ENCODE data around the gene ZSWIM8. TPM values are rescaled to one million over a fixed set of nuclear protein-coding genes. Genes with fewer than 3 reads are reported as not detected.

ZSWIM8 gene
- total and polyA plus RNA-seq, 2 of the 8 experiments (the other 6 are each of a cell fraction or from before 2014, with no cell fraction given), result 44.7 to 99.7 TPM

- H3K9me3 ChIP-seq (ENCODE audit: insufficient read depth in 2 of 2, low read depth in 1 of 2, low read length in 1 of 2), result no peaks in the 10 kb centered on the region
- no peak overlapping the region for H4K91ac ChIP-seq (replicated peaks; ENCODE audit: insufficient read length, low read length)
- no peak overlapping the region for H3K14ac ChIP-seq (ENCODE audit: insufficient read length)
- no peak for DNase-seq (ENCODE audit: low read depth in 1 of 2, low spot score in 2 of 2)
- H2AFZ ChIP-seq (ENCODE audit: low read length), result no peak overlapping the region
- H3K4me3 ChIP-seq (ENCODE audit: extremely low read depth in 1 of 4, insufficient read depth in 2 of 4, low read depth in 3 of 4, low read length in 4 of 4), result no peak overlapping the region
- H2AK5ac ChIP-seq (ENCODE audit: low read depth, low read length), result no peak overlapping the region
- no peaks in the 10 kb centered on the region for H3K27me3 ChIP-seq (replicated peaks in 1 of 4; ENCODE audit: control insufficient read depth in 3 of 4, extremely low read depth in 1 of 4, insufficient read depth in 3 of 4, low read length in 3 of 4)
- H3K79me1 ChIP-seq (ENCODE audit: low read depth, low read length), result no peaks in the 10 kb centered on the region
- no peak overlapping the region for H3K4me2 ChIP-seq (ENCODE audit: insufficient read depth in 1 of 2, low read depth in 2 of 2, low read length in 2 of 2)
- POLR2A ChIA-PET (ENCODE audit: partially characterized antibody), result interaction anchor here (0.6 to 1.3 kb wide), 6 partner anchors 15 to 252 kb away, joined by 3 to 6 read pairs (median 4); a partner anchor contains a TSS
- H4K20me1 ChIP-seq (replicated peaks in 1 of 2; ENCODE audit: control insufficient read depth in 1 of 2, insufficient read depth in 2 of 2, low read length in 2 of 2), result peaks cover 2 to 6% of the 10 kb centered on the region in 2 experiments
- no peak overlapping the region for H3K27ac ChIP-seq (ENCODE audit: low read depth, low read length)
- no peak overlapping the region for H2BK5ac ChIP-seq (ENCODE audit: low read depth, low read length)
- no peak overlapping the region; the same call in 1 of the 2 replicates for H4K8ac ChIP-seq (ENCODE audit: extremely low read depth, insufficient read depth, low read length)
- H3K18ac ChIP-seq (ENCODE audit: extremely low read depth, low read length), result no peak overlapping the region
- H3K9ac ChIP-seq (replicated peaks in 1 of 4; ENCODE audit: extremely low read depth in 1 of 4, low read depth in 3 of 4, low read length in 3 of 4), result no peak overlapping the region
- no peak for TF ChIP-seq YY1 (IDR thresholded peaks at IDR 0.05; ENCODE audit: low read depth, low read length)
- TF ChIP-seq RFX5 (IDR thresholded peaks at IDR 0.05; ENCODE audit: borderline replicate concordance, low read depth, low read length), result no peak
- no peak for TF ChIP-seq SAP30 (IDR thresholded peaks at IDR 0.05; ENCODE audit: insufficient read depth, insufficient replicate concordance, low read length)
- TF ChIP-seq SP4 (IDR thresholded peaks at IDR 0.05; ENCODE audit: low read length), result no peak
- no peak for TF ChIP-seq SIN3A (conservative IDR thresholded peaks at IDR 0.05 in 1 of 2, IDR thresholded peaks at IDR 0.05 in 1 of 2; ENCODE audit: low read depth in 1 of 2, low read length in 2 of 2)
- TF ChIP-seq JUN (IDR thresholded peaks at IDR 0.05; ENCODE audit: low read depth, low read length), result no peak
- TF ChIP-seq MAX (IDR thresholded peaks at IDR 0.05), result no peak
- no peak for TF ChIP-seq CBX8 (IDR thresholded peaks at IDR 0.05; ENCODE audit: borderline replicate concordance, low read depth, low read length)
- TF ChIP-seq TEAD4 (IDR thresholded peaks at IDR 0.05; ENCODE audit: low read depth, low read length), result no peak
- no peak for TF ChIP-seq NRF1 (IDR thresholded peaks at IDR 0.05; ENCODE audit: low read depth, low read length)
- 96% methylated on average over 8 of the region's 8 CpGs; no CpG with 5 or more reads in 1 of the 2 experiments for WGBS, 2 experiments (ENCODE audit: extremely low coverage in 1 of 2, insufficient coverage in 1 of 2, insufficient read length in 1 of 2, insufficient replicate concordance in 2 of 2, low coverage in 1 of 2, low lambda C conversion rate in 2 of 2, missing lambda C conversion rate in 1 of 2)
- no peak overlapping the region for H3K56ac ChIP-seq (replicated peaks; ENCODE audit: insufficient read length, low read depth, low read length)
- H4K5ac ChIP-seq (ENCODE audit: insufficient read length, low read depth, low read length), result no peak overlapping the region
- H3K79me2 ChIP-seq (ENCODE audit: control insufficient read depth in 1 of 2, insufficient read depth in 2 of 2, low read length in 2 of 2), result no peaks in the 10 kb centered on the region
- H3K4ac ChIP-seq (replicated peaks; ENCODE audit: insufficient read length, low read depth, low read length), result no peak overlapping the region
- no peak overlapping the region for H3K23ac ChIP-seq (ENCODE audit: insufficient read length)
- CTCF ChIA-PET (ENCODE audit: partially characterized antibody), result interaction anchor here (0.5 to 20.8 kb wide), 21 partner anchors 9 to 1310 kb away, joined by 3 to 279 read pairs (median 5); partner anchors contain the start of gene CAMK2G
- no peaks in the 10 kb centered on the region for H3K23me2 ChIP-seq (ENCODE audit: low read depth, low read length)
- peaks cover 22 to 30% (median 24%) of the 10 kb centered on the region in 4 experiments for H3K36me3 ChIP-seq (ENCODE audit: control insufficient read depth in 2 of 4, insufficient read depth in 4 of 4, low read length in 3 of 4)
- FAIRE-seq, result no peak
- no peak overlapping the region for H2BK15ac ChIP-seq (ENCODE audit: low read length)
- no peak overlapping the region for H2BK12ac ChIP-seq (ENCODE audit: low read depth, low read length)
- H2BK120ac ChIP-seq (replicated peaks; ENCODE audit: low read depth, low read length), result no peak overlapping the region
- H2BK20ac ChIP-seq (ENCODE audit: low read length), result no peak overlapping the region
- H3K4me1 ChIP-seq (replicated peaks in 1 of 4; ENCODE audit: control insufficient read depth in 3 of 4, insufficient read depth in 4 of 4, low read length in 3 of 4), result peaks cover 0 to 13% (median 4%) of the 10 kb centered on the region in 4 experiments; a peak in 4 of 7 replicates
Observed at GRCh38 chr10:73850211-73850610, 64.8 kb downstream of the ZSWIM8 start.
